IMR-90 (cell line): Measurements from ENCODE around the gene FXN. TPM values are rescaled to one million over a fixed set of nuclear protein-coding genes. Genes with fewer than 3 reads are reported as not detected.

ENCODE experiments used
- ATAC-seq: fragments of 200-7000 bp; cut with Tn5 transposase; 2 replicates; pipeline ENCODE4 v1.9.1; 2020; ENCODE audit warnings: low read depth, mild to moderate bottlenecking, moderate library complexity
- BruUV-seq: library from RNA; stranded (reverse); fragments of 400-500 nt; replicated peaks from 2 replicates; lab custom pipeline; 2021; lab: Mats Ljungman, UMichigan
- CTCF ChIA-PET: fragments of 300-600 bp; formaldehyde crosslinking; extraction: SDS; loops from one replicate; lab custom pipeline; 2021; ENCODE audit warnings: antibody characterized with exemption; lab: Yijun Ruan, JAX
- POLR2A ChIA-PET: fragments of 300-600 bp; sonication (Branson Sonifier 250); formaldehyde crosslinking; loops from one replicate; lab custom pipeline; 2022; ENCODE audit warnings: antibody characterized with exemption; ENCODE audit not compliant: unreplicated experiment; lab: Charles Lee
- DNase-seq: peaks from one replicate; pipeline ENCODE4 v3.0.0; 2013
- H2AFZ ChIP-seq: replicated peaks from 2 replicates; pipeline ENCODE3; 2013; ENCODE audit warnings: low read length, mild to moderate bottlenecking; ENCODE audit not compliant: poor library complexity
- H2AK5ac ChIP-seq: 2 replicates; pipeline ENCODE4 v1.6.1; 2013; ENCODE audit warnings: low read depth, low read length, inconsistent platforms
- H2AK9ac ChIP-seq: replicated peaks from 2 replicates; pipeline ENCODE3; 2013; ENCODE audit warnings: mild to moderate bottlenecking, low read depth, low read length, moderate library complexity; ENCODE audit not compliant: poor library complexity
- H2BK120ac ChIP-seq: 2 replicates; pipeline ENCODE4 v1.6.1; 2013; ENCODE audit warnings: low read depth, low read length, inconsistent platforms
- H2BK15ac ChIP-seq: 3 replicates; pipeline ENCODE4 v1.6.1; 2013; ENCODE audit warnings: low read depth, low read length, inconsistent platforms
- H2BK20ac ChIP-seq: 2 replicates; pipeline ENCODE4 v1.6.1; 2013; ENCODE audit warnings: low read depth, mild to moderate bottlenecking, inconsistent platforms, low read length, moderate library complexity
- H2BK5ac ChIP-seq: 2 replicates; pipeline ENCODE4 v1.6.1; 2013; ENCODE audit warnings: mild to moderate bottlenecking, low read depth, low read length, inconsistent platforms; ENCODE audit not compliant: poor library complexity, severe bottlenecking
- H3K14ac ChIP-seq: replicated peaks from 2 replicates; pipeline ENCODE4 v1.6.1; 2013; ENCODE audit warnings: low read depth, low read length, inconsistent platforms
- H3K18ac ChIP-seq: 2 replicates; pipeline ENCODE4 v1.6.1; 2013; ENCODE audit warnings: low read depth, low read length, control low read depth
- H3K23ac ChIP-seq: 2 replicates; pipeline ENCODE4 v1.6.1; 2013; ENCODE audit warnings: low read depth, low read length, inconsistent platforms
- H3K27ac ChIP-seq: 2 replicates; pipeline ENCODE4 v1.5.1; 2013; ENCODE audit warnings: mild to moderate bottlenecking, control low read depth, low read length; ENCODE audit not compliant: insufficient read depth
- H3K27me3 ChIP-seq: 2 replicates; pipeline ENCODE4 v1.6.1; 2013; ENCODE audit warnings: low read length; ENCODE audit not compliant: control insufficient read depth, insufficient read depth
- H3K36me3 ChIP-seq: 2 replicates; pipeline ENCODE4 v1.6.1; 2013; ENCODE audit warnings: low read length, mixed read lengths; ENCODE audit not compliant: control insufficient read depth, insufficient read depth
- H3K4ac ChIP-seq: 2 replicates; pipeline ENCODE4 v1.6.1; 2013; ENCODE audit warnings: low read depth, low read length, inconsistent platforms
- H3K4me1 ChIP-seq: 2 replicates; pipeline ENCODE4 v1.6.1; 2013; ENCODE audit warnings: low read length, mixed read lengths; ENCODE audit not compliant: control insufficient read depth, insufficient read depth
- H3K4me2 ChIP-seq: 2 replicates; pipeline ENCODE4 v1.6.1; 2013; ENCODE audit warnings: low read depth, mild to moderate bottlenecking, control low read depth, low read length, moderate library complexity
- H3K4me3 ChIP-seq: 2 replicates; pipeline ENCODE4 v1.5.1; 2013; ENCODE audit warnings: low read depth, mild to moderate bottlenecking, control low read depth, low read length, moderate library complexity; ENCODE audit not compliant: insufficient read depth
- H3K56ac ChIP-seq: 2 replicates; pipeline ENCODE4 v1.6.1; 2013; ENCODE audit warnings: low read length, inconsistent platforms; ENCODE audit not compliant: insufficient read depth; ENCODE audit errors: extremely low read depth
- H3K79me1 ChIP-seq, 2 experiments: 2 replicates each; pipeline ENCODE4 v1.6.1; 2013; ENCODE audit warnings: low read length in 2 of 2, inconsistent platforms in 1 of 2, low read depth in 1 of 2
- H3K9ac ChIP-seq: 2 replicates; pipeline ENCODE4 v1.6.1; 2013; ENCODE audit warnings: low read depth, low read length, control low read depth
- H3K9me1 ChIP-seq: 2 replicates; pipeline ENCODE4 v1.6.1; 2013; ENCODE audit warnings: low read length, inconsistent platforms; ENCODE audit not compliant: insufficient read depth
- H3K9me3 ChIP-seq: 2 replicates; pipeline ENCODE4 v1.6.1; 2013; ENCODE audit warnings: low read length; ENCODE audit not compliant: control insufficient read depth, insufficient read depth
- H4K20me1 ChIP-seq: 2 replicates; pipeline ENCODE4 v1.6.1; 2013; ENCODE audit warnings: low read length, inconsistent platforms; ENCODE audit not compliant: insufficient read depth
- H4K5ac ChIP-seq: 2 replicates; pipeline ENCODE4 v1.6.1; 2013; ENCODE audit warnings: mild to moderate bottlenecking, low read depth, low read length, control low read depth
- H4K8ac ChIP-seq, 2 experiments: 2 replicates each; pipeline ENCODE4 v1.6.1; 2013; ENCODE audit warnings: low read depth in 2 of 2, low read length in 2 of 2, control low read depth in 1 of 2, inconsistent platforms in 1 of 2
- H4K91ac ChIP-seq: 2 replicates; pipeline ENCODE4 v1.6.1; 2013; ENCODE audit warnings: low read depth, low read length, inconsistent platforms; ENCODE audit not compliant: insufficient read depth
- CTCF ChIP-seq: conservative IDR thresholded peaks from 2 replicates; pipeline ENCODE4 v1.5.1; 2012; ENCODE audit warnings: mild to moderate bottlenecking, low read depth, low read length, improper control_type of control experiment
- NFE2L2 ChIP-seq: fragments of 150-350 bp; IDR thresholded peaks from 2 replicates; pipeline ENCODE4 v1.6.1; 2016; ENCODE audit warnings: low read depth, mild to moderate bottlenecking, low read length
- WGBS, 2 experiments: methylation state at CpG; one replicate each; pipeline versions ENCODE4 v1.1.5 to v1.1.7; 2013; ENCODE audit warnings: missing lambda C conversion rate in 2 of 2; ENCODE audit not compliant: insufficient read length in 1 of 2; ENCODE audit errors: extremely low coverage in 2 of 2; 5-methylcytosine and 5-hydroxymethylcytosine counted together
- dilution Hi-C: fragments of 300-500 bp; cut with HindIII; formaldehyde crosslinking; loops from one replicate; pipeline ENCODE4 v1.14.3; 2018; ENCODE audit warnings: low sequenced_read_pairs; ENCODE audit not compliant: unreplicated experiment
- in situ Hi-C: fragments of 300-500 bp; cut with MboI; formaldehyde crosslinking; loops from 3 replicates; pipeline ENCODE4 v1.14.3; 2019; ENCODE audit warnings: low sequenced_read_pairs, inconsistent platforms, mixed read lengths
- intact Hi-C: fragments of 100-400 bp; cut with micrococcal nuclease; formaldehyde crosslinking; loops from 2 replicates; pipeline ENCODE4 v1.10.0; 2022
- polyA plus RNA-seq, 3 experiments: library from polyadenylated mRNA; depleted of rRNA; stranded (reverse); fragments of >200 nt; gene quantifications; 2 replicates each; pipeline ENCODE4 v1.2.3, GENCODE V29; 2012; ENCODE audit warnings: low replicate concordance in 1 of 3
- total RNA-seq: library from RNA; depleted of rRNA; stranded (reverse); fragments of >200 nt; gene quantifications from 2 replicates; pipeline ENCODE4 v1.2.3, GENCODE V29; 2012

Gene FXN
- total and polyA plus RNA-seq, 2 of the 4 experiments (the other 2 are of a cell fraction): 3.9 to 18.1 TPM

GRCh38 chr9:68996462-68996861 lies 39.1 kb upstream of the FXN start:
- no peak overlapping the region for H2BK5ac ChIP-seq
- H3K14ac ChIP-seq: no peak overlapping the region
- H3K9me1 ChIP-seq: no peaks in the 10 kb centered on the region
- H4K20me1 ChIP-seq: no peaks in the 10 kb centered on the region
- H2BK15ac ChIP-seq: no peak overlapping the region
- no peak overlapping the region for H3K27ac ChIP-seq
- TF ChIP-seq CTCF (no peak), NFE2L2 (no peak)
- no peak overlapping the region for H3K9ac ChIP-seq
- H3K4me1 ChIP-seq: no peaks in the 10 kb centered on the region
- no peak overlapping the region for H4K8ac ChIP-seq
- BruUV-seq: no TSS peak
- POLR2A ChIA-PET: no interaction called here
- H2AFZ ChIP-seq: no peak overlapping the region
- no peak overlapping the region for H2AK9ac ChIP-seq
- H4K5ac ChIP-seq: no peak overlapping the region
- H3K4ac ChIP-seq: no peak overlapping the region
- no peak overlapping the region for H2BK120ac ChIP-seq
- H4K91ac ChIP-seq: no peak overlapping the region
- ATAC-seq (no peak), DNase-seq (no peak)
- in situ Hi-C loops (no loop called here), intact Hi-C loops (loop anchor here (10.0 kb wide), 1 partner anchor 652 kb away; no protein-coding TSS in a partner anchor), dilution Hi-C loops (no loop called here)
- 80% methylated on average over 1 of the region's 5 CpGs; no CpG with 5 or more reads in 1 of the 2 experiments for WGBS, 2 experiments
- no peaks in the 10 kb centered on the region for H3K79me1 ChIP-seq
- no peak overlapping the region for H3K4me3 ChIP-seq
- no peak overlapping the region for H3K56ac ChIP-seq
- no peaks in the 10 kb centered on the region for H3K36me3 ChIP-seq
- H2BK20ac ChIP-seq: no peak overlapping the region
- peaks cover 6% of the 10 kb centered on the region for H3K27me3 ChIP-seq
- H3K9me3 ChIP-seq: no peaks in the 10 kb centered on the region
- CTCF ChIA-PET: no interaction called here
- no peak overlapping the region for H3K23ac ChIP-seq
- no peak overlapping the region for H3K18ac ChIP-seq
- H3K4me2 ChIP-seq: no peak overlapping the region
- H2AK5ac ChIP-seq: no peak overlapping the region
